Measurements from ENCODE around the gene ZSCAN30. TPM values are rescaled to one million over a fixed set of nuclear protein-coding genes. Genes with fewer than 3 reads are reported as not detected.

The ZSCAN30 gene
- total RNA-seq (2022), result 20.5 and 30.1 TPM in 2 replicates
- Bru-seq, nascent RNA, result percentile 72 among the genes with signal in this experiment
- percentile 91 among the genes with signal in this experiment for BruChase-seq, experiment 1, labeled RNA remaining after a 6-hour chase
- percentile 85 among the genes with signal in this experiment for BruChase-seq, experiment 2, labeled RNA remaining after a 2-hour chase
- long read RNA-seq, full-length matches to known transcripts, result 1 of 5 reads
- long read RNA-seq, partial matches to known transcripts, result 0 of 5 reads
- long read RNA-seq, other reads (novel, unspliced or antisense), result 4 of 5 reads

GRCh38 chr18:35290094-35290735, at the start of gene ZSCAN30:
TSS of gene ZSCAN30 (minus strand) at chr18:35290229. CDS start at chr18:35264352, 25,877 bp downstream.
- H3K4me3 Mint-ChIP-seq (ENCODE audit: unreplicated experiment), result peak within 1 kb of the TSS; percentile 97
- CTCF ChIA-PET, result interaction anchor here (1.9 kb wide), 1 partner anchor 96 kb away, joined by 5 read pairs; no protein-coding TSS in a partner anchor
- POLR2A ChIA-PET, result interaction anchor here (0.6 to 2.7 kb wide), 17 partner anchors 8 to 839 kb away, joined by 3 to 58 read pairs (median 5); partner anchors contain the start of genes SLC39A6, ZNF24 and ZNF397
- TF ChIP-seq, protein P1, sequence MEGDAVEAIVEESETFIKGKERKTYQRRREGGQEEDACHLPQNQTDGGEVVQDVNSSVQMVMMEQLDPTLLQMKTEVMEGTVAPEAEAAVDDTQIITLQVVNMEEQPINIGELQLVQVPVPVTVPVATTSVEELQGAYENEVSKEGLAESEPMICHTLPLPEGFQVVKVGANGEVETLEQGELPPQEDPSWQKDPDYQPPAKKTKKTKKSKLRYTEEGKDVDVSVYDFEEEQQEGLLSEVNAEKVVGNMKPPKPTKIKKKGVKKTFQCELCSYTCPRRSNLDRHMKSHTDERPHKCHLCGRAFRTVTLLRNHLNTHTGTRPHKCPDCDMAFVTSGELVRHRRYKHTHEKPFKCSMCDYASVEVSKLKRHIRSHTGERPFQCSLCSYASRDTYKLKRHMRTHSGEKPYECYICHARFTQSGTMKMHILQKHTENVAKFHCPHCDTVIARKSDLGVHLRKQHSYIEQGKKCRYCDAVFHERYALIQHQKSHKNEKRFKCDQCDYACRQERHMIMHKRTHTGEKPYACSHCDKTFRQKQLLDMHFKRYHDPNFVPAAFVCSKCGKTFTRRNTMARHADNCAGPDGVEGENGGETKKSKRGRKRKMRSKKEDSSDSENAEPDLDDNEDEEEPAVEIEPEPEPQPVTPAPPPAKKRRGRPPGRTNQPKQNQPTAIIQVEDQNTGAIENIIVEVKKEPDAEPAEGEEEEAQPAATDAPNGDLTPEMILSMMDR (IDR thresholded peaks at IDR 0.05; ENCODE audit: unreplicated experiment), result no peak
- peaks cover 22% of the 10 kb centered on the region for H3K36me3 Mint-ChIP-seq (ENCODE audit: insufficient read depth, unreplicated experiment)
- peak within 1 kb of the TSS; percentile 97 for H3K27ac Mint-ChIP-seq (ENCODE audit: low read depth, unreplicated experiment)
- no peaks in the 10 kb centered on the region for H3K9me3 Mint-ChIP-seq (ENCODE audit: unreplicated experiment)
- peaks cover 12% of the 10 kb centered on the region for H3K4me1 Mint-ChIP-seq (ENCODE audit: insufficient read depth, unreplicated experiment)
- H3K27me3 Mint-ChIP-seq (ENCODE audit: insufficient read depth, unreplicated experiment), result no peaks in the 10 kb centered on the region
- no TSS peak for BruUV-seq (replicated peaks)
- intact Hi-C loops (cut with micrococcal nuclease), result loop anchor here (1.0 to 5.0 kb wide), 2 partner anchors 49 to 52 kb away; partner anchors contain the start of genes ZNF24 and ZNF397
- peak; percentile 94 for DNase-seq (ENCODE audit: unreplicated experiment)

DNA sequence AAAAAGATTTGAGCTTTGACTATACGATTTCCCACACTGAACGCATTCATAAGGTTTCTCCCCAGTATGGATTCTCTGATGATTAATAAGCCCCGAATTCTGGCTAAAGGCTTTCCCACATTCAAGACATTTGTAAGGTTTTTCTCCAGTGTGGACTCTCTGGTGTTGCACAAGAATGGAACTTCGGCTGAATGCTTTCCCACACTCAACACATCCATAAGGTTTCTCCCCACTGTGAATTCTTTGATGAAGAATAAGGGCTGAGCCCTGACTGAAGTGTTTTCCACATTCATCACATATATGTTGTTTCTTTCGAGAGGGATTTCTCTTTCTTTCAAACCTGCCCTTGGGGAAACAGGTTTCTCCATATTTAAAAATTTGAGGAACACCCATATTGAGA, 47.3 kb upstream of the ZSCAN30 start:
- peak; percentile 6 for DNase-seq (ENCODE audit: unreplicated experiment)
- BruUV-seq (replicated peaks), result no TSS peak
- Mint-ChIP-seq H3K27me3 (ENCODE audit: insufficient read depth, unreplicated experiment) (no peaks in the 10 kb centered on the region), H3K27ac (ENCODE audit: low read depth, unreplicated experiment) (no peak overlapping the region), H3K4me3 (ENCODE audit: unreplicated experiment) (no peak overlapping the region), H3K4me1 (ENCODE audit: insufficient read depth, unreplicated experiment) (peaks cover 13% of the 10 kb centered on the region), H3K36me3 (ENCODE audit: insufficient read depth, unreplicated experiment) (peaks cover 8% of the 10 kb centered on the region), H3K9me3 (ENCODE audit: unreplicated experiment) (no peaks in the 10 kb centered on the region)
- TF ChIP-seq, protein P1 (IDR thresholded peaks at IDR 0.05; ENCODE audit: unreplicated experiment), result no peak
- intact Hi-C loops (cut with micrococcal nuclease), result no loop called here
- CTCF ChIA-PET, result interaction anchor here (0.6 kb wide), 1 partner anchor 12 kb away, joined by 3 read pairs; no protein-coding TSS in a partner anchor
- POLR2A ChIA-PET, result no interaction called here

GRCh38 chr18:35335866-35336265, 45.8 kb upstream of the ZSCAN30 start:
- CTCF ChIA-PET, result no interaction called here
- TF ChIP-seq, protein P1 (IDR thresholded peaks at IDR 0.05; ENCODE audit: unreplicated experiment), result no peak
- BruUV-seq (replicated peaks), result no TSS peak
- Mint-ChIP-seq H3K27me3 (ENCODE audit: insufficient read depth, unreplicated experiment) (no peaks in the 10 kb centered on the region), H3K27ac (ENCODE audit: low read depth, unreplicated experiment) (no peak overlapping the region), H3K4me1 (ENCODE audit: insufficient read depth, unreplicated experiment) (peaks cover 12% of the 10 kb centered on the region), H3K4me3 (ENCODE audit: unreplicated experiment) (no peak overlapping the region), H3K36me3 (ENCODE audit: insufficient read depth, unreplicated experiment) (no peaks in the 10 kb centered on the region), H3K9me3 (ENCODE audit: unreplicated experiment) (no peaks in the 10 kb centered on the region)
- intact Hi-C loops (cut with micrococcal nuclease), result no loop called here
- no peak for DNase-seq (ENCODE audit: unreplicated experiment)
- POLR2A ChIA-PET, result no interaction called here

- Mint-ChIP-seq H3K27me3 (ENCODE audit: insufficient read depth, unreplicated experiment) (no peaks in the 10 kb centered on the region), H3K36me3 (ENCODE audit: insufficient read depth, unreplicated experiment) (no peaks in the 10 kb centered on the region), H3K27ac (ENCODE audit: low read depth, unreplicated experiment) (no peak overlapping the region), H3K4me3 (ENCODE audit: unreplicated experiment) (no peak overlapping the region), H3K4me1 (ENCODE audit: insufficient read depth, unreplicated experiment) (peaks cover 12% of the 10 kb centered on the region), H3K9me3 (ENCODE audit: unreplicated experiment) (no peaks in the 10 kb centered on the region)
- TF ChIP-seq, protein P1 (IDR thresholded peaks at IDR 0.05; ENCODE audit: unreplicated experiment), result no peak
- ChIA-PET POLR2A (interaction anchor here (0.7 to 1.8 kb wide), 3 partner anchors 11 to 46 kb away, joined by 3 to 4 read pairs (median 3); no protein-coding TSS in a partner anchor), CTCF (interaction anchor here (0.6 to 1.8 kb wide), 5 partner anchors 14 to 225 kb away, joined by 3 to 8 read pairs (median 4); no protein-coding TSS in a partner anchor)
- DNase-seq (ENCODE audit: unreplicated experiment), result no peak
- intact Hi-C loops (cut with micrococcal nuclease), result no loop called here
- no TSS peak for BruUV-seq (replicated peaks)
These were observed 44.8 kb upstream of the ZSCAN30 start for GRCh38 chr18:35334821-35335220.

Measured in MCF 10A (cell line).